NCI-H2029 (cell line): ENCODE results near the gene STEAP2.
A peak's percentile ranks its signal among the peaks of the same experiment; 100 is the strongest.
"Not testable (repeated sequence)": the region's sequence is repeated elsewhere in the genome, so short reads cannot be mapped to it uniquely, and the experiment has no call there.

Source experiments
- DNase-seq: peaks from one replicate; lab custom pipeline; 2025; lab: John Stamatoyannopoulos, UW

Gene STEAP2

DNA sequence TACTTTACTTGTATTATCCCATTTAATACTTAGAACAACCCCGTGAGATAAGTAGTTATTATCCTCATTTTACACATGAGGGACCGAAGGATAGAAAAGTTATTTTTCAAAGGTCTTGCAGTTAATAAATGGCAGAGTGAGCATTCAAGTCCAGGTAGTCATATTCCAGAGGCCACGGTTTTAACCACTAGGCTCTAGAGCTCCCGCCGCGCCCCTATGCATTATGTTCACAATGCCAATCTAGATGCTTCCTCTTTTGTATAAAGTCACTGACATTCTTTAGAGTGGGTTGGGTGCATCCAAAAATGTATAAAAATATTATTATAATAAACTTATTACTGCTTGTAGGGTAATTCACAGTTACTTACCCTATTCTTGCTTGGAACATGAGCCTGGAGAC is 22.0 kb downstream of the STEAP2 start:
- DNase-seq = no peak

DNA sequence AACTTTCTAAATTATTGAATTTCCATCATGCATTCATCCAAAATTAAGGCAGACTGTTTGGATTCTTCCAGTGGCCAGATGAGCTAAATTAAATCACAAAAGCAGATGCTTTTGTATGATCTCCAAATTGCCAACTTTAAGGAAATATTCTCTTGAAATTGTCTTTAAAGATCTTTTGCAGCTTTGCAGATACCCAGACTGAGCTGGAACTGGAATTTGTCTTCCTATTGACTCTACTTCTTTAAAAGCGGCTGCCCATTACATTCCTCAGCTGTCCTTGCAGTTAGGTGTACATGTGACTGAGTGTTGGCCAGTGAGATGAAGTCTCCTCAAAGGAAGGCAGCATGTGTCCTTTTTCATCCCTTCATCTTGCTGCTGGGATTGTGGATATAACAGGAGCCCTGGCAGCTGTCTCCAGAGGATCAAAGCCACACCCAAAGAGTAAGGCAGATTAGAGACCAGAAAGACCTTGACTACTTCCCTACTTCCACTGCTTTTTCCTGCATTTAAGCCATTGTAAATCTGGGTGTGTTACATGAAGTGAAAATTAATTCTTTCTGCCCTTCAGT is 25.3 kb downstream of the STEAP2 start:
- no peak for DNase-seq

DNA sequence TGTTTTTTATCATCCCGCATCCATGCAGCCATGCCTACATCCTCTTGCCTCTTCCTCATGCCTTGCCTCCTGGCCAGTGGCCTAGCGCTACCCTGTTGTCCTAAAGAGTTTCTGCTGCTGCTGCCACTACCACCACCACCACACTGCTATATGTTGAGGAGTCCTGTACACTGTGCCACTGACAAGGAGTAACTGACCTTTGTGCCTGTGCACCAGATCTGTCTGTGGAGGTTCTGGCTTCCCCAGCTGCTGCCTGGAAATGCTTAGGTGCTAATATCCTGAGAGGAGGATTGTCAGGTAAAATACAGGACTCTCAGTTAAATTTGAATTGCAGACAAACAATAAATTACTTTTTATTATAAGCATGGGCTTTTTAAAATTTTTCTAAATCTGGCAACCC is 26.5 kb downstream of the STEAP2 start:
- DNase-seq = no peak

DNA sequence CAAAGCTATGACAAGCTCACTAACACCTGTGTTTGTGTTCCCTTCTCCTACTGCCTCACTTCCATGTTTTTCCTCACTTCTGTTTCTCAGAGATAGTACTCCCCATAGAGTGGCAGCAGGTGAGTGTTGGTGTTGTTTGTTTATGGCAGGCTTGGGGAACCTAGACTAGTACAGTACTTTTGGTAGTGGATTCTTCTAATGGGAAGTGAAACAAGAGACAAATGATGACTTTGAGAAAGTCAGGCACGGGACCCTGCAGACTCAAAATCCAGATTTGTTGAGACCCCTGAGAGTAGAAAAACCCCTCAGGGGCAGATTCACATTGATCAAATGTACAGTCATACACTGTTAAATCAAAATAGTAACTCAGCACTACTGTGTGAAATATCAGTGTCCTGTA is 27.0 kb downstream of the STEAP2 start:
- no peak for DNase-seq

DNA sequence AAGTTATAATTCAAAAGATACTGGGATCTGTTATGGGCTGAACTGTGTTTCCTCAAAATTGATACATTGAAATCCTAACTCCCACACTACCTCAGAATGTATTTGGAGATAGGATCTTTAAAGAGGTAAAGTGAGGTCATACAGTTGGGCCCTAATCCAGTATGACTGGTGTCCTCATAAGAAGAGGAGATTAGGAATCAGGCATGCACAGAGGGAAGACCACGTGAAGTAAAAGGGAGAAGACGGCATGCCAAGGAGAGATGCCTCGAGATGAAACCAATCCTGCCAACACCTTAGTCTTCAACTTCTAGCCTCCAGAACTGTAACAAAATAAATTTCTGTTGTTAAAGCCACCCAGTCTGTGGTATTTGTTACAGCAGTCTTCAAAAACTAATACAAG is 27.5 kb downstream of the STEAP2 start:
- no peak for DNase-seq

DNA sequence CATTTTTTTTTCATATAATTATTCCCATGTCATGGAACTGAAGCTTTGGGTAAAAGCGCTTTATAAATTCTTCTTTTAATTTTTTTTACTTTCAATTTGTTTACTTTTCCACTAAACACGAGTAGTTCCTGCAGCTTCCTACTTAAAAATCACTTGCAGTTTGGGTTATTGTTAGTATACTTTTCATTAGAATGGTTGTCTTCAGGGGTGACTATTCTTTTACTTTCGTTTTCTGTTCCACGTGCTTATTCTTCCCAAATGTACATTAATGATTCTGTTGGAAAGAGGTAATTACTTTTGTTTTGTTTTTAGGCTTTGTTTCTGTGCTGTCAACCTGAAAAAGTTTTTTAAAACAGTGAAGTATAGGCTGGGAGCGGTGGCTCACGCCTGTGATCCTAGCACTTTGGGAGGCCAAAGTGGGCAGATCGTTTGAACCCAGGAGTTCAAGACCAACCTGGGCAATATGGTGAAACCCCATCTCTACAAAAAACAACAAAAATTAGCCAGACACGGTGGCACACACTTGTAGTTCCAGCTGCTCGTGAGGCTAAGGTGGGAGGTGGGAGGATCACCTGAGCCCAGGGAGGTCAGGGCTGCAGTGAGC is 28.2 kb downstream of the STEAP2 start:
- DNase-seq = no peak

DNA sequence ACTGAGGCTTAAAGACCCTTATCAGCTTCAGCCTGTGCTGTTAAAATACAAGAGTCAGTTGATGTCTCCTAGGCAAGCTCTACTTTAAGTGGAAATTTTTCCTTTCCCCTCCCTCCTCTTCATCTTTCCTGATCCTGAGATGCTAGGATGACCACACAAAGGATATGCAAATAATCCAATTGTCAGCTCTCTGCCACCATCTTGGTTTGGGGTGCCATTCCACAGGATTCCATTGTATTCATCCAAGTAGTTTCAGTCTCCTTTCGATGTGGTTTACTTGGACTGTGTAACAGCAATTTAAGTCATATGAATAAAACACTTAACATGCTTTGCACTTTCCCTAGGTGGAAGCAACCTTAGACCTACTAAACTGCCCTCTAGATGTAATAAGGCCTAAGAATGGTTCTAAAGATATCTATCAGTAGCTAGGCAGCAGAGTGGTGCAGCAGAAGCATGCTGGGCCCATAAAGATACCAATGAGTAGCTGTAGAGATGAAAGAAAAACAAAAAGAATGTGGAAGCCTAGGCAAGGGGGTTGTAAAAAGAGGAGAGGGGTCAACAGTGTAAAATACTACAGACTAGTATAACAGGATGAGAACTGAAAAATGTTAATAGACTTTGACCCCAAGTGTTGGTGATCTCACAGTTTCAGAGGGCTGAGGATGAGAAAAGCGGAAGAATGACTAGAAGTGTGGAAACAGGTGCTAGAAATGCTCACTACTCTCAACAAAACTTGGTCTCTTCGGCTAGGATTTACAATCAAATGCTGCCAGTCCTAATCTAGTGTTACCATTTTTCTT is 31.0 kb downstream of the STEAP2 start:
- no peak for DNase-seq

DNA sequence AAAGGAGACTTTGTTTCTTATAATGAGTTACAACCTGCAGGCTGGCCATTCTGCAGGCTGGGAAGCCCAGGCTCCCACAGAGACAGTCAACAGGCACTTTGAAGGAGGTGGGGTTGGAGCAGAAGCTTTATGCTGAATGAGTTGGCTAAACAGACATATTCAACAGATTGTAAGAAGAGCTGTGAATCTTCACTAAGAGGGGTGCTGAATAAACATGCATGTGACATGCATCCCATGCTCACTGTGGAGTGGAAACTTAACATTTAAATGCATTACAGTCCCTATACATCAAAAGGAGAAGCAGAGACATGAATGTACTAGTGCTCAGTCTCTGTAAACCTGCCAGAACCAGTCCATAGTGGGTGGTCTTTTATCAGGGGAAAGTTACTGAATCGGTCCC is 32.0 kb downstream of the STEAP2 start:
- no peak for DNase-seq

DNA sequence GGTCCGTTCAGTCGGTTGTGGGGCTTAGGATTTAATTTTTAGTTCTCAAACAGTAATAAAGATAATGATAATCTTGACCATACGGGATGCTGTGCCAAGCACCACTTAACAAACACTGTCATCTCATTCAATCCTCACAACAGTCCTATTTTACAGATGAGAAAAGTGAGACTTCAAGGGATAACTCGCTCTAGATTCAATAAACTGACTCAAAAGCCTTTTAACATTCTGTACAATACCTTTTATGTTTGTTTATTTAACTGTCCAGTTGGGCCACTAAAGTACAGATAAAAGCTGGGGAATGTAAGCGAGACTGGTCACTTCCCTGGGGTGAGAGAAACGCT is 33.0 kb downstream of the STEAP2 start:
- DNase-seq = no peak

DNA sequence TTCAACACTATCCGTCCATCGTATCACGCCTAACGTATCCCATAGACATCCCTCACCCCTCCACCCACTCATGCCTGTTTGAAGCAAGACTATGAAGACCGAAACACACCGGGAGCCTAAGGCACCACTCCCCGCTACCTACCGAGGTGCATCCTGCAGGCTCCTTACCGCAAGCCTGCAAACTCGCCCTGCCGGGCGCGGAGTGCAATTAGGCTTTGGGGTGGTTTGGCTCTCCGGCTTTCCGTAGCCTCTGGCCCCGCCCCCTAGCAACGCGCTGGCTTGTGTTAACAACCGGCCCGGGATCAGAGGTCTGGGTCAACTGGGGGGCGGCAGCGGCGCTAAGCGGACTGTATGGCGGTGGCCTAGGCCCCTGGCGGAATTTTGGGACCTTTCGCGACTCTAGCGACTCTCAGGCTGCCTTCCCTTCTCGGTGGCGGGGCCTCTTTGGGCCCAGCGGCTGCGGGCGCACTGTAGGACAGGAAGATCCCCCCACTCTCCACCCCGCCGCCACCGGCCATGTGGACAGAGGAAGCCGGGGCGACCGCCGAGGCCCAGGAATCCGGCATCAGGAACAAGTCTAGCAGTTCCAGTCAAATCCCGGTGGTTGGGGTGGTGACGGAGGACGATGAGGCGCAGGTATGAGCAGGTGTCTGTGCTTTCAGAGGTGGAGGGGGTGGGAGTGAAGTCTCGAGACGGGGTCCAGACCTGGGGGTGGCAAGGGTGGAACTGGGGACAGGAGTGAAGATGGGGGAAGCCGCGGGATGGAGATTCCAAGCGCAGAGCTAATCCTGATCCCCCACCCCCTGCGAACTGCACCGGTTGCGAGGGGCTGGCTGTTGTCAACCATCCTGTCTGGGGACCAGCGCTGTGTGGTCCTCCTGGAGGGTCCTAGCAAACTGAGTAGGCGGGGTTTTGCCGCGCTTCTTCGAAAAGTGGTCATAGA is 33.6 kb downstream of the STEAP2 start, which contains the start of gene CFAP69:
TSS of gene CFAP69 (plus strand) at position 266 of the 943 bp plus-strand sequence. CDS start at position 517, 251 bp downstream.
- peak; percentile 75 for DNase-seq

DNA sequence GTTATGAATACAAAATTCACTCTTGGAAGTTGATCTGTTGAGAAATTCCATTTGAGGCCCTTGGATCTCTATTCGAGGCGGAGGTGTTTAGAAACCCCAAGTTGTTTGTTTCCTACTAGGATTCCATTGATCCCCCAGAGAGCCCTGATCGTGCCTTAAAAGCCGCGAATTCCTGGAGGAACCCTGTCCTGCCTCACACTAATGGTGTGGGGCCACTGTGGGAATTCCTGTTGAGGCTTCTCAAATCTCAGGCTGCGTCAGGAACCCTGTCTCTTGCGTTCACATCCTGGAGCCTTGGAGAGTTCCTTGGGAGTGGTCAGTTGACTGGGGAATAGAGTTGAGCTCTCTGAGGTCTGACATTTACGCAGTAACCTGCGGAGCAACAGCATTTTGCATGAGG is 34.6 kb downstream of the STEAP2 start:
- DNase-seq = no peak

DNA sequence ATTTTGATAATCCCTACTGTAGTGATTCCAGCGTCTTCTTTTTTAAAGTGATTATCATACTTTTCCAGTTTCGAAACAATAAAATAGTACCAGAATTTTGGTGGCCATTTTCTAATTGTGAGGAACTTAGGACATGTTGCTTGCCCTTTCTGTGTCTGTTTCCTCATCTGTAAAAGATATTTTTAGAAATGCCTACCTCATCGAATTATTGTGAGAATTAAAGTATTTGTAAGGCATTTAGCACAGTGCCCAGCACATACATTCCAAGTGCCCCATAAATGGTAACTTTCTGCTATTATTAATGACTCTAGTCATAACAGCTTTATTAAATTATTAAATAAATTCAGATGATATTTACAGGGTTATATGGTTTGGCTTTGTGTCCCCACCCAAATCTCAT is 37.2 kb downstream of the STEAP2 start:
- no peak for DNase-seq

DNA sequence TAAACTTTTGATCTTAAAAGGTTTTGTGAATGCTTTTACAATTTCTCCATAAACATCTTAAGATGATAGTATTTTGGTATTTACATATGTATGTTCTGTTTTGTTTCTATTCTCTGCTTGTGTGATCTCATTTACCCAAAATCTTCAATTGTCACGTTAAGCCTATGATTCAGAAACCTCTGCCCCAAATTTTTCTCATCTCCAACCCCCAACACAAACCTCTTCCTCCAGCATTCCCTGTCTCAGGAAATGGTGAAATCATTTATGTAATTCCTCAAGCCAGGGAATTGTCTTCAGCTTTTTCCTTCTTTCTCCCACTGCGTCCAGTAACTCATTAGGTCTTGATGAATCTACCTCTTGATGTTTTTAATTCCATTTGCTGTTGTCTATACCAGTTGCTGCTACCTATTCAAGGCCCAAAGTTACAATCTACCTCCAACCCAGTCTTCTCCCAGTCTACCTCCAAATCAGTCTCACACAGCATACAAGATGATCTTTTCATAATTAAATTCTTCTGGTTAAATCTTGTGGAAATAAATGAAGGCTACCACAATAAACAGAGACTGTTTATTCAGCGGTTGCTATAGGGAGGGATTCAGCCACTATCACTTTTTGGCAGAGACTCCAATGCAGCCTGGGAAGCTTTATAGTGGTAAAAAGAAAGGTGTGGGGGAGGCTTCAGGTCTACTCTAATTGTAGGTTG is 39.2 kb downstream of the STEAP2 start:
- DNase-seq = no peak

DNA sequence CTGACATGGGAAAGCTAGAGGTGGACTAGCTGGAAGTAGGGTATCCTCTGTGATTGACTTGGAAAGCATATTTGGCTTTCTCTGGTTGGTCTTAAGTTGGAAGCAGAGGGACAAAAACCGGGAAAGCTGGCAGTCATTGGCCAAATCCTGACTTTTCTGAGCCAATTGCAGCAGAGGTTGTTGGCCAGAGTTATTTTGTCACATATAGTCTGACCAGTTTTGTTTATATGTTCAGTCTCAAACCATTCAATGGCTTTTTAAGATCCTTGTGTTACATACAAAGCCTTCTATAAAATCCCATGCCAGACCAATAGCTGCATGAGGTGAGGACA is 39.7 kb downstream of the STEAP2 start:
- DNase-seq = no peak

DNA sequence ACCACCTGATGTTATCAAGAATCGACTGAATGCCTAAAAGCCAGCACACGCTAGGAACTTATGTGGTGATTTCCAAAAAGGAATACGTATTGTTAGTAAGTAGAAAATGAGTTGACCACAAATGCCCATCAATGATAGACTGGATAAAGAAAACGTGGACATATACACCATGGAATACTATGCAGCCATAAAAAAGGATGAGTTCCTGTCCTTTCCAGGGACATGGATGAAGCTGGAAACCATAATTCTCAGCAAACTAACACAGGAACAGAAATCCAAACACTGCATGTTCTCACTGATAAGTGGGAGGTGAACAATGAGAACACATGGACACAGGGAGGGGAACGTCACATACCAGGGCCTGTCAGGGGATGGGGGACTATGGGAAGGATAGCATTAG is 44.5 kb downstream of the STEAP2 start:
- not testable (repeated sequence) for DNase-seq

DNA sequence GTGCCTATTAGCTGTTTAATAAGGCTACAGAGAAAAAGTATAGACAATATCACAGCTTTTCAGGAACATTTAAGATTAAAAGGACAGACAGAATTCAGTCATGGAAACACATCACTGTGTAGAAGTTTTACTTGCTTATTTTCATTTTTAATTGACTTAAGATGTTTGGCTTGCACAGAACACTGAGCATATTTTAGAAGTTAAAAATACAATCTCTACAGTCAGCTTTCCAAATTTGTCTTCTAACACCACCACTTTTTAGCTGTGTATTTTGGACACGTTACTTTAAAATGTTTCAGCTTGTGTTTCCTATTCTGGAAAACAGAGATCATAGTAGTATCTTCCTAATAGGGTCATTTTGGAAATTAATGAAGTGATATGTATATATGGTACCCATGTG is 45.2 kb downstream of the STEAP2 start:
- DNase-seq = no peak

DNA sequence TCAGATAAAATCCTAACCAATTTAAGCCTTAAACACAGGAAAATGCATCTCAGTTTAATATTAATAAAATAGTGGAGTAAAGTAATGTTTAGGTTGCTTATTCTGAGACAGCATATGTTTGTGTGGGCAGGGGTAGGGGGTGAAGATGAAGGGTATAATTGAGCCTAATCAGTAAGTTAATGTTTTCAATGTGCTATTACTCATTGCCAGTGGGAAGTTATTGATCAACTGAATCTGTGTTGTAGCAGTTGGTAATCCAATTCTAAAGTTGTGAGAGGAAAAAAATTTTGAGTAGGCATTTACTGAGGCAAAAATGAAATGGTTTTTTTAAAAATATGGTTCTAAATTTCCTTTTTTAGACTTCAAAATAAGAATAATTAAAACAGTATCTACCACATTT is 49.9 kb downstream of the STEAP2 start:
- DNase-seq = no peak

DNA sequence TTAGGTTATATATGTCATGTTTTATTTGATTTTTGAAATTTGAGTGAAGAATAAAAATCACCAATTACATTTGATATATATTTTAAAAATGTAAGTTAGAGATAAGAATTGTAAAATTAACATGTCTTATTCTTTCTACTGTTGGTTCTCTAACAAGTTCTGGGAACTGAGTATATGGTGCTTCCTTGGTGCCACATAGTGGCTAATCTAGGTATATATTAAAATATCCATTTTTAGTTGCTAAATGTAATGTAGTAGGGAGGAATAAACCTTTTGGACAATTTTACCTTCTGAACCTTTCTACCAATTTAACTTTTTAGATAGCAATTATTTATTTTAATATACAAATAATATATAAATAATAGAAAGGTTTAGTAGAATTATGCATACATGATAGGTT is 50.9 kb downstream of the STEAP2 start:
- DNase-seq = peak; percentile 13

DNA sequence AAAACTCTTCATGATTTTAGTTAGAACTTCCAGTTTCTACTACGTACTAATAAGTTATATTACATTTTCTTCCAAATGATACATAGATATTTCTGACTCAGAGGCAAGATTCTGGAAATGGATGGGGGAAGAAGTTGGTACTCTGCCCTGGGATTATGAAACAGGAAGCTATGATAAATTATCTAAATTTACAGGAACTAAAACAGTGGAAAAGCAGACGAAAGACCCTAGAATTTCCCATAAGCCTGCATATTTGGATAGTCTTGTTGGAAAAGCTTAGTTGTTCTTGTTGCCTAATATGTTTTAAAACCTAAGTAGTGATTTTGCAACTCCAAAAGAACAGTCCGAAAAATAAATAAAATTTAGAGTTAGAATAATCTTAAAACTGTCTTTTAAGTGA is 55.3 kb downstream of the STEAP2 start:
- DNase-seq = no peak

DNA sequence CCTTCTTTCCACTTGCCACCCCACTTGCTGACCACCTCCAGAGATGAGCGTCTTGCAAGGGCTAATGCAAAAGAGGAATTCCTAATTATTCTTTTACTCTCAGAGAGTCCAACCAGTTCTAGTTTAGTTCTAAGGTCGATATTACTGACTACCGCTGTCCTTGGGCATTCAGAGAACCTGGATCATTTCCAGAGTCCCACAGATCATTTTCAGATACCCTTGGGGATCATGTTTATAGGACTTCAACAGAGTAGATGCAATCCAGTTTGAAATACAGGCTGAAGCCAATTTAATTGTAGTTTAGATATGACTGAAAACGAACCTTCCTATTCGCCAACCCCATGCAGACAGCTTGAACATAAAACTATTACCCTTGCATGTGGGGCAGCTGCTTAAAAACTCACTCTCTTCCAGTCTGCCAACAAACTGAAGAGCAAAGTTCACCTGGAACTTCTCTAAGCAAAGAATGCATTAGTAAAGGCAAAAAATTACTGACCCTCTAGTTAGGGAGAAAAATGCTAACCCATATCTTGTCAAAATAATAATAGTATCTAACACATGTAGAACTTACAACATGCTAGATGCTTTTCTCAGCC is 55.8 kb downstream of the STEAP2 start:
- DNase-seq = no peak

DNA sequence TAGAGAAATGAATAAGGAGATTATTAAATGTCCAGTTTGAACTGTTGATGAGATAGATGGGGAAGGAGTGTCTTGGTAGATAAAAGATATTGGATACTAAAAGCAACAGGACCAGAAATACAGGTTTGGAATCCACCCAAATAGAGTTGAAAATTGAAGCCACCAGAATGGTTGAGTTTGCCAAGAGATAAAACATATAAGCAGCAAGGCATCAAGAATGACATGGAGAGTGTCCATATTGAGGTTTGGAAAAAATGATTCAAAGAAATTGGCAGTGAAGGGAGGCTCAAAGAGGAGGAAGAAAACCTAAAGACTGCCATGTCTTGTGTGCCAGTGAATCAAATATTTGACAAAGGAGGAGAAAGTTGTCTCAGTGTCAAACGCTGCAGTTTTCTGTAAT is 57.6 kb downstream of the STEAP2 start:
- no peak for DNase-seq
